Suprapubic skin (tissue), 4 donors: ENCODE results near the gene IQSEC1. TPM values are rescaled to one million over a fixed set of nuclear protein-coding genes. Genes with fewer than 3 reads are reported as not detected.

Experiments
- DNase-seq, 2 donors: peaks; one replicate each; pipeline ENCODE4 v3.0.0-alpha.2; 2019; ENCODE audit warnings: low spot score in 2 of 2
- H3K27ac ChIP-seq: fragments of 200-600 bp; sonication (generic); one replicate; pipeline ENCODE4 v1.5.1; 2019
- H3K27me3 ChIP-seq: fragments of 200-600 bp; sonication (generic); one replicate; pipeline ENCODE4 v1.5.1; 2019
- H3K36me3 ChIP-seq: fragments of 200-600 bp; sonication (generic); one replicate; pipeline ENCODE4 v1.5.1; 2019
- H3K4me1 ChIP-seq: fragments of 200-600 bp; sonication (generic); one replicate; pipeline ENCODE4 v1.5.1; 2019
- H3K4me3 ChIP-seq: fragments of 200-600 bp; sonication (generic); one replicate; pipeline ENCODE4 v1.5.1; 2019; ENCODE audit warnings: mild to moderate bottlenecking
- H3K9me3 ChIP-seq: fragments of 200-600 bp; sonication (generic); one replicate; pipeline ENCODE4 v1.5.1; 2019
- CTCF ChIP-seq, 2 donors: fragments of 200-600 bp in 1 of 2; fragments of 450-650 bp in 1 of 2; sonication (generic) in 1 of 2; IDR thresholded peaks; one replicate each; pipeline ENCODE4 v1.5.1; 2016 to 2019; ENCODE audit warnings: antibody characterized with exemption in 2 of 2, mild to moderate bottlenecking in 1 of 2, moderate library complexity in 1 of 2
- EP300 ChIP-seq: sonication (generic); formaldehyde crosslinking; IDR thresholded peaks from one replicate; pipeline ENCODE4 v1.6.1; 2017; ENCODE audit warnings: antibody characterized with exemption
- POLR2A ChIP-seq, 2 donors: fragments of 450-650 bp; IDR thresholded peaks; one replicate each; pipeline ENCODE4 v1.6.1; 2017; ENCODE audit warnings: antibody characterized with exemption in 2 of 2, mild to moderate bottlenecking in 2 of 2, moderate library complexity in 2 of 2
- POLR2AphosphoS5 ChIP-seq, 3 donors: sonication (generic); formaldehyde crosslinking; IDR thresholded peaks; one replicate each; pipeline ENCODE4 v1.6.1; 2017; ENCODE audit warnings: antibody characterized with exemption in 3 of 3
- WGBS: methylation state at CpG from one replicate; pipeline ENCODE4 v1.1.5; 2018; 5-methylcytosine and 5-hydroxymethylcytosine counted together
- total RNA-seq, 4 donors: library from RNA; depleted of rRNA; stranded (reverse); fragments of >200 nt; gene quantifications; one replicate each; pipeline ENCODE4 v1.1.0, GENCODE V29; 2016

IQSEC1 gene
- total RNA-seq, 4 donors from 2014 or later: 26.7 to 52.4 (median 35.5) TPM

DNA sequence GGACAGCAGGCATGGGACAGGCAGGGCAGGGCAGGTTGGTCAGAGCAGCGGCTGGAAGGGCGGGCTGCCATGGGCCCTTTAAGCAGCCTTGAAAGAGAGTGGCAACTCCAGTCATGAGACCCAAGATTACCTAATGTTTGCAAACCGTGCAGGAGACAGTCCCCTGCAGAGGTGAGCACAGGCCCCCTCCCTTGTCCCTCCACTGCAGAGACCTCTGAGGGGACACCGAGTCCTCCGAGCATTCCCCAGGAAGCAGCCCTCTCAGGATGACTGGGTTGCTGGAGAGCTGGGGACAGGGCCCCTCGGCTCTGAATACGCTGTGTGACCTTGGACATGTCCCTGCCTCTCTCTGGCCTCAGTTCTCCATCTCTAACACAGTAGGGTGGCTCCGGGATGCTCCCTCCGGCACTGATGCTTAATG lies 81.4 kb downstream of the IQSEC1 start:
- H3K27ac ChIP-seq: no peak overlapping the region
- DNase-seq: no peak
- WGBS: 82% methylated on average over 7 of the region's 9 CpGs
- H3K4me1 ChIP-seq: peaks cover 20% of the 10 kb centered on the region
- H3K4me3 ChIP-seq: no peak overlapping the region
- no peak for TF ChIP-seq EP300
- no peaks in the 10 kb centered on the region for H3K27me3 ChIP-seq
- H3K36me3 ChIP-seq: no peaks in the 10 kb centered on the region
- H3K9me3 ChIP-seq: no peaks in the 10 kb centered on the region

DNA sequence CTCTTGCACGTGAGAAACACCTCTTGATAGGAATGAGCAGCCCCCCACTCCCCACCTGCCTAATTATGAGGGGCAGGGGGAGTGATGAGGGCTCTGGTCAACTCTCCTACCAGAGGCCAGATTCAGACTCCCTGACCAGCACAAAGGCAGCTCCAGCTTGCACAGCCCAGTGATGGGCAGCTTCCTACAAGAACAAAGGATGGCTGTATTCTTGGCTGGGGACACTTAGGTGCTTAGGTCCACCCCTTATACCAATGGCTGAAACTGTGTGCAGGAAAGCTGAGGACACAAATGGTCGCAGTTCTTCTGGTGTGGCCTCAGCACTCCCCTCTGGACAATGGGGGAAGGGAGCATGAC lies 81.8 kb downstream of the IQSEC1 start:
- peaks cover 20% of the 10 kb centered on the region for H3K4me1 ChIP-seq
- H3K36me3 ChIP-seq: no peaks in the 10 kb centered on the region
- TF ChIP-seq EP300 (no peak), POLR2A (IDR thresholded peaks at IDR 0.05) (no peak), CTCF (IDR thresholded peaks at IDR 0.05) (no peak), POLR2AphosphoS5 (IDR thresholded peaks at IDR 0.05) (no peak)
- no peak for DNase-seq
- no peak overlapping the region for H3K27ac ChIP-seq
- WGBS: 100% methylated on average over 1 of the region's 2 CpGs
- H3K4me3 ChIP-seq: no peak overlapping the region
- H3K9me3 ChIP-seq: no peaks in the 10 kb centered on the region
- no peaks in the 10 kb centered on the region for H3K27me3 ChIP-seq

DNA sequence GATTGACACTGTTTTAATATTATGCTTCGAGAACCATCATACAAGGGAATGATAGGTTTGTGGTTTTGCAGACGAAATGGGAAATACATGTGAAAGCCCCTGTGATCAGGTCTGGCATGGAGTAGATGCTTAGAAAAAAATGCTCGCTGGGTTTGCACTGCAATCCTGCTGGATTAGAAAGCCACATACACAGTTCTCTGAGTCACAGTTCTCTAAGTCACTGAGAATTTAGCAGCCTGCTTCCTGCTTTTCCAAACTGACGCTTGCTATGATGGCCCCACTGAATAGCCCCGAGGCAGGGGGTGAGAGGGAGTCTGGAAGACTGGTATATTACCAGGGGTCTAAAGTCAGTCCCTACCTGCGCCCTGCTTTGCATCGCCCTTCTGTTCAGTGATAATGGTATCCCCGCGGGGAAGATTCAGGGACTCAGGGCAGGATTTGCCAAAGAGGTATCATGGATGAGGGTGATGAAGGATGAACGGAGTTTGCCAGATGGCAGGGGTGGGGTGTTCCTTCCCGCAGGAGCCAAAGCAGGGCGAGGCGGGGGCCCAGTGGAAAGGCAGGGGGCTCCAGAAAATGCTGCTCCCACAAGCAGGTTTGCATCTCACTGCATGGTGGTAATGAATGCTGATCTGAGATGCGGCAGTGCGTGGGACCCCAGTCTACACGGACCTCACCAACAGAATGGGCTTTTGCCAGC lies 82.3 kb downstream of the IQSEC1 start:
- Histone ChIP-seq H3K4me1 (peaks cover 20% of the 10 kb centered on the region), H3K36me3 (no peaks in the 10 kb centered on the region), H3K4me3 (no peak overlapping the region), H3K27ac (no peak overlapping the region), H3K27me3 (no peaks in the 10 kb centered on the region), H3K9me3 (no peaks in the 10 kb centered on the region)
- TF ChIP-seq POLR2AphosphoS5 (IDR thresholded peaks at IDR 0.05): no peak
- TF ChIP-seq POLR2A (IDR thresholded peaks at IDR 0.05): no peak
- no peak for TF ChIP-seq CTCF (IDR thresholded peaks at IDR 0.05)
- no peak for TF ChIP-seq EP300
- DNase-seq: no peak
- WGBS: 65% methylated on average over 12 of the region's 16 CpGs

- Histone ChIP-seq H3K27me3 (no peaks in the 10 kb centered on the region), H3K4me3 (no peak overlapping the region), H3K4me1 (peaks cover 19% of the 10 kb centered on the region), H3K9me3 (no peaks in the 10 kb centered on the region), H3K27ac (no peak overlapping the region), H3K36me3 (no peaks in the 10 kb centered on the region)
- 80% methylated on average over 5 of the region's 5 CpGs for WGBS
- TF ChIP-seq CTCF (IDR thresholded peaks at IDR 0.05) (no peak), POLR2AphosphoS5 (IDR thresholded peaks at IDR 0.05) (no peak), POLR2A (IDR thresholded peaks at IDR 0.05) (no peak), EP300 (no peak)
- no peak for DNase-seq
Measured at GRCh38 chr3:12990306-12990705, 82.9 kb downstream of the IQSEC1 start.

GRCh38 chr3:12988728-12989454 lies 84.3 kb downstream of the IQSEC1 start:
- H3K4me1 ChIP-seq: peaks cover 13% of the 10 kb centered on the region
- H3K9me3 ChIP-seq: no peaks in the 10 kb centered on the region
- no peak for DNase-seq
- WGBS: 74% methylated on average over 5 of the region's 5 CpGs
- H3K27me3 ChIP-seq: no peaks in the 10 kb centered on the region
- TF ChIP-seq EP300 (no peak), POLR2A (IDR thresholded peaks at IDR 0.05) (no peak), POLR2AphosphoS5 (IDR thresholded peaks at IDR 0.05) (no peak), CTCF (IDR thresholded peaks at IDR 0.05) (no peak)
- H3K36me3 ChIP-seq: no peaks in the 10 kb centered on the region
- H3K27ac ChIP-seq: no peak overlapping the region
- no peak overlapping the region for H3K4me3 ChIP-seq
